IPS DF 6.9 (cell line): ENCODE measurements around the gene BRINP1.

Experiments used
- DNase-seq: peaks from one replicate; pipeline ENCODE4 v3.0.0-alpha.2; 2013; ENCODE audit warnings: low read depth, low spot score
- H3K27ac ChIP-seq: one replicate; pipeline ENCODE4 v1.5.1; 2013; ENCODE audit warnings: low read length, control low read depth
- H3K27me3 ChIP-seq: 2 replicates; pipeline ENCODE4 v1.6.1; 2013; ENCODE audit warnings: mild to moderate bottlenecking, low read length; ENCODE audit not compliant: control insufficient read depth, insufficient read depth
- H3K36me3 ChIP-seq: 2 replicates; pipeline ENCODE4 v1.6.1; 2013; ENCODE audit warnings: low read length; ENCODE audit not compliant: control insufficient read depth, insufficient read depth
- H3K4me1 ChIP-seq: 2 replicates; pipeline ENCODE4 v1.6.1; 2013; ENCODE audit warnings: low read length; ENCODE audit not compliant: control insufficient read depth, insufficient read depth
- H3K4me3 ChIP-seq: 2 replicates; pipeline ENCODE4 v1.5.1; 2013; ENCODE audit warnings: mild to moderate bottlenecking, low read length
- H3K9me3 ChIP-seq: 2 replicates; pipeline ENCODE4 v1.6.1; 2013; ENCODE audit warnings: low read length, inconsistent platforms; ENCODE audit not compliant: control insufficient read depth, insufficient read depth
- WGBS: extraction: QIAGEN DNeasy Blood & Tissue Kit; methylation state at CpG from one replicate; pipeline ENCODE4 v1.1.7; 2013; ENCODE audit warnings: mixed read lengths, missing lambda C conversion rate; ENCODE audit not compliant: insufficient read length, insufficient coverage; 5-methylcytosine and 5-hydroxymethylcytosine counted together

Gene BRINP1

DNA sequence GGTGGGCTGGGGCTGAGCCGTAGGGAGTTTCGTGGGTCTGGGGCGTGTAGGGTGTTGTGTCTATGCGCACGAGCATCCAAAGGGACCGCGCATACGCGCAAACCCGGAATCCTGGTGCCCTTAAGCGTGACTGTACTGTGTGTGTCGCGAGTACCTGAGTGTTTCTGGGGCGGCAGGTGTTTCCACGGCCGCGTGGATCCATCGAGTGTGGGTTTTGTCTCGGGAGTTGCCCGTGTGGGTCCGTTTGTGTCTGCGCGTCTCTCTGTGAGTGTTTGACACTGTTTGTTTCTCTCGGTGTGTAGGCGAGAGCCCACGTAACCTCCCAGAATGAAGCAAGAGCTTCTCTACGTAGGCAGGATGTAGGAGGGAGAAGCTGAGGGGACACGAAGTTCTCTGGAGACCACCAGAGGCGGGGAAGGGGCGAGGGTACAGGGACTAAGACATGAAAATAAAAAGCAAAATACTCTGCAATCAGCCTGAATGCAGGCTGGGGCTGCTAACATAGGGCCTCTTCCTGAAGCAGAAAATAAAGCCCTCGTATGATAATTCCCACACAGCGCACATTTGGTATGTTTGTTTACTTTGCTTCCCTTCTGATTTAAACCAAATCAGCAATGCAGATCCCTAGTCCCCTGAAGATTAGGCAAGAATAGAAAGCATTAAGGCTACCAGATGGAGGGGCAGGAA, 588 bp upstream of the BRINP1 start:
- WGBS = no CpG with 5 or more reads among the region's 32 CpGs
- Histone ChIP-seq H3K27me3 (peaks cover 2% of the 10 kb centered on the region; the same call in 1 of the 2 replicates), H3K36me3 (no peaks in the 10 kb centered on the region), H3K9me3 (no peaks in the 10 kb centered on the region), H3K4me3 (peak overlapping the region; percentile 86; the same call in 1 of the 2 replicates), H3K4me1 (peaks cover 2% of the 10 kb centered on the region), H3K27ac (no peak overlapping the region)
- no peak for DNase-seq

DNA sequence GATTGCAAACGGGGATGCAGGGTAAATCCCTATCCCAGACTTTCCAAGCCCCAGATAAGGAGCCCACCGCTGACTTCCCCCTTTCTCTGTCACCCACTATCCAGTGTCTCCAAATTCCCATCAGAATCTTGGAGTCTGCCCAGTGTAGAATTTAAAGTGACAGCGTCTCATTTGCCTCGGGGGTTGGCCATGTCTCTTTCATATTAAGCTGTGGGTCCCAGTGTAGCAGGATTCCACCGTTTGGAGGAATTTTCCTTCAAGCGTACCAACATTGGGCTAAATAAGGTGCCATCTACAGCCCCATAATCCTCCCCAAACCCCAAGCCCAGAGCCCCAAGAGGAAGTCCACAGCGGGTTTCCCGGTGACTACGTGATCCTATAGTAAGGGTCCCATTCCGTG, 1.1 kb downstream of the BRINP1 start:
- Histone ChIP-seq H3K4me3 (peak overlapping the region; percentile 86; the same call in 1 of the 2 replicates), H3K27ac (no peak overlapping the region), H3K36me3 (no peaks in the 10 kb centered on the region), H3K9me3 (no peaks in the 10 kb centered on the region), H3K27me3 (peaks cover 2% of the 10 kb centered on the region; the same call in 1 of the 2 replicates), H3K4me1 (peaks cover 2% of the 10 kb centered on the region)
- no CpG with 5 or more reads among the region's 10 CpGs for WGBS
- DNase-seq = no peak

DNA sequence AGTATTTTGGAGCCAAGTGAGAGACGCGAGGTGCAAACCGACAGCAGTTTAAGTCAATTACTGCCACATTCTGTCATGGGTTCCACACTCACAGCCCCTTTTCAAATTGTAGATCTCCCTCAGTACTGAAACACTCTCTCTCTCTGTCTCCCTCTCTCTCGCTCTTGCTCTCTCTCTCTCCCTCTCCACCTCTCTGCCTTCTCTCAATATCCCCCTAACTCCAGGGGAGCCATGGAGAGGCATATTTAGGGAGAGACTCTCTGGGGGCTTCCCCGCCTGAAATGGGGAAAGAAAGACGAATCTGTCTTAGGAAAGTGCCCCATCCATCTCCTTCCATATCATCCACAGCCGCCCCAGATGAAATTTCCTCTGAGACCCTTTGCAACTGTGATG, 1.6 kb downstream of the BRINP1 start:
- Histone ChIP-seq H3K4me3 (no peak overlapping the region), H3K27me3 (peaks cover 2% of the 10 kb centered on the region; the same call in 1 of the 2 replicates), H3K4me1 (peaks cover 2% of the 10 kb centered on the region), H3K36me3 (no peaks in the 10 kb centered on the region), H3K9me3 (no peaks in the 10 kb centered on the region), H3K27ac (no peak overlapping the region)
- no peak for DNase-seq
- no CpG with 5 or more reads among the region's 7 CpGs for WGBS

DNA sequence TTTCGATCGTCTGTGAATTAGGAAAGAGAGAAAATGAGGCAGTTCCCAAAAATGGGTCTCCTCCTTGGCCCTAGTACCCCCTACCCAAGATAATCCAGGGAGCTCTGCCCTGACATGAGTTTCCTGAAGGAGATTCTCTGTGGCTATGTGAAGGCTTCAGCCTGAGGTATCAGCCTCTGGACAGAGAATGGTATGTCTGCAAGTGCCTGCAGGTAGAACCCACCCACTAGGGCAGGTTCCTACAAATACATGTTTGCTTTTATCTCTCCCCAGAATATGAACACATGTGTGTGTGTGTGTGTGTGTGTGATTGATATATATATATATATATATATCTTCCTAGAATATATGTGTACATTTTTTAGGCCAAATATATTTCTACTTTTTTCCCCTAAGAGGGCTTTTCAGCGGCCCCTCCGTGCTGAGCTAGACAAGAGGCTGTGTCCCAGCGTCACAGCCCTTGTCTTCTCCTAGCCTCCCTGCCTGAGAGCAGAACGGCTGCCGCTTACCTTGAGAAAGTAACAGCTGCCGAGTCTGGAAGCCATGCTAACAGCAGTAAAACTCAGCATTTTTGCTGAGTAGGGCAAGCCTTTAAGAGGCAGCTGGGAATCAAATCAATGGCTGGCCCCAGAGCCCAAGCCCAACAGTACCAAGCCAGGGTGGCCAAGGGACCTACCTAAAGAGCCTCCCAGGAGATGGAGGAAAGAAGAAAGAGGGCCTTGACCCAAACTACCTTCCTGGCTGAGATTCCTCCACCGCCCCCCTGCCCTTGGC, 2.1 kb downstream of the BRINP1 start:
- DNase-seq = no peak
- peaks cover 2% of the 10 kb centered on the region for H3K4me1 ChIP-seq
- H3K27ac ChIP-seq = no peak overlapping the region
- H3K4me3 ChIP-seq = no peak overlapping the region
- no peaks in the 10 kb centered on the region for H3K9me3 ChIP-seq
- peaks cover 2% of the 10 kb centered on the region; the same call in 1 of the 2 replicates for H3K27me3 ChIP-seq
- no CpG with 5 or more reads among the region's 9 CpGs for WGBS
- H3K36me3 ChIP-seq = no peaks in the 10 kb centered on the region

DNA sequence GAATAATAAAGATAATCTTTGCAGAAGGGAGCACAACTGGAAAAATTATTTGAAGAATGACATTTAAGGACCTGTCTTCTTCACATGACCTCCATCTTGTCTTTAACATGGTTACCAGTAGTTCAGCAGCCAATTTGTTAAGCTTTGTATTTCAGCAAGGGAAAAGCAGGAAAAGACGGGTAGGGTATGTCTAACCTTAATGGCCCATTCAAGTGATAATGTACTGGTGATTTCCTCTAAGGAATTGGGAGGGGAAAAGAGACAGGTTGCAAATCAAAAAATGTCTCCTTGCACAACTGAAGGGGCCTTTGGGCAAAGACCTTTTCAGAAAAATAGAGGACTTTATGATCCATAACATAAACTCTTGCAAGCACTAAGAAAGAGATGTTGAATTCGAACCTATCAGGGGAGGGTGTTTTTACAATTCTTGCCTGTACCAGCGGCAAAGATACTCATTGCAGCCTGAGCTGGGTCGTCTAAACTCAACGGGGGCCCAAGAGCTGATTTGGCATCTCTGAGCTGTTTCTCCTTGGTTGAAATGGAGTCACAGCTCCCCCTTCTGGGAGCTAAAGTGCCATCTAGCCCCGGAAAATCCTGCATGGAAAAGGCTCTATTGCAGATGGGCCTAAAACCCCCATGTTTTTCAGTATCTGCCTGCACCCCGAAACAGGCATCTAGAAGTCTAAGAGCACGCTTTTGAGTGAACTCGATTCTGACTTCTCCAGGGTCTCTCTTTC, 3.8 kb downstream of the BRINP1 start:
- peaks cover 2% of the 10 kb centered on the region; the same call in 1 of the 2 replicates for H3K27me3 ChIP-seq
- peaks cover 2% of the 10 kb centered on the region for H3K4me1 ChIP-seq
- no peak overlapping the region for H3K4me3 ChIP-seq
- no peaks in the 10 kb centered on the region for H3K9me3 ChIP-seq
- H3K36me3 ChIP-seq = no peaks in the 10 kb centered on the region
- no peak overlapping the region for H3K27ac ChIP-seq
- DNase-seq = peak; percentile 84
- no CpG with 5 or more reads among the region's 9 CpGs for WGBS

DNA sequence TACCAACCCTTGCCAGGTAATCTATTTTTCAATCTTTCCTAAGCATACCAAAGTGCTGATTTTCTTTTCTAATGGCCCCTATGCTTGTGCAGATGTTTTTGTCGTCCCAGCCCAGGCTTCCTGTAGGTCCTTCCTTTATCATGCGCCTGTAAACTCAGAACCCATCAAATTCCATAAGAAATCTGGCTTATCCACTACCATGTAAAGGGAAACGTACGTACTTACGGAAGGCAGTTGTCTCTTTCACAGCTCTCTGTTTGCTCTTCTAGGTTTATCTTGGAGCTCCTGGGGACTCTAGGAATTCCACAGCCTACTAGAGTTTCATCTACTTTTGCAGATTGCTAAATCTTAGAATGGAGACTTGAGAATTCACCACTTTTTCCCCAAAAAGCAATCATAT, 9.0 kb downstream of the BRINP1 start:
- WGBS = no CpG with 5 or more reads among the region's 5 CpGs
- H3K36me3 ChIP-seq = no peaks in the 10 kb centered on the region
- no peak overlapping the region for H3K27ac ChIP-seq
- no peak for DNase-seq
- H3K9me3 ChIP-seq = no peaks in the 10 kb centered on the region
- H3K27me3 ChIP-seq = no peaks in the 10 kb centered on the region; the same call in 1 of the 2 replicates
- peaks cover 4% of the 10 kb centered on the region; the same call in 1 of the 2 replicates for H3K4me1 ChIP-seq
- no peak overlapping the region for H3K4me3 ChIP-seq

DNA sequence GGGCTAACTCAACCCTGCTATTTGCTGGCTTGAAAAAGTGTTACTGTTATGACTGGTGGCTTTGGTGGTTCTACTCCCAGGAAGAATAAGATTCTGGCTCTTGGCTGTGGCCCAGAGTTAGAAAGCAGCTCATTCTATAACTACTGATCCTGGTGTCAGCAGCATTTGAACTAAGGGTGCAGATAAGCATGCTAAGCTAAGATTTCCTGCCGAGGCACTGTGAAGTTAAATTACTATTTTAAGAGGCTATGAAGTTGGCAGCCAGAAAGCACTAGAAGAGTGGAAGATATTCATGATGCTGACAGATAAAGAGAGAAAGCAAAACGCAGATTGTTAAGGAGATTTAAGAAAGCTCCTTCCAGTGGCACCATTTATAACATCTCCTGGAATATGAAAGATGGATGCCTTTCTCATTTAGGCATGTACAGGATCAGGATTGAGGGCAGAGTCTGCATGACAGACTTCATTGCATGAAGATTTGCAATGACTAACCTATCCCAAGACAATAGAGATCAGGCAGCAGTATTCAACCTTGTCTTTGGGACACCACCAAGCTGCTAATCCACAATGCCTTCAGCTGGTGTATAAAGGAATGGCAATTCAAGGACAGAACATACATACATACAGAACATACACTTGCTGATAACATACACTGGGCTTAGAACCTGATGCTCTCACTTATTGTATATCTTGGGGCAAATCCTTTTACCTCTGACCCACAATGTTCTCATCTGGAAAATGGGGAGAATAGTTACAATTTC, 11.7 kb downstream of the BRINP1 start:
- no peak overlapping the region for H3K27ac ChIP-seq
- peaks cover 2% of the 10 kb centered on the region; the same call in 1 of the 2 replicates for H3K4me1 ChIP-seq
- no CpG with 5 or more reads among the region's 2 CpGs for WGBS
- H3K27me3 ChIP-seq = no peaks in the 10 kb centered on the region; the same call in 1 of the 2 replicates
- no peaks in the 10 kb centered on the region for H3K36me3 ChIP-seq
- DNase-seq = no peak
- no peak overlapping the region for H3K4me3 ChIP-seq
- H3K9me3 ChIP-seq = no peaks in the 10 kb centered on the region

DNA sequence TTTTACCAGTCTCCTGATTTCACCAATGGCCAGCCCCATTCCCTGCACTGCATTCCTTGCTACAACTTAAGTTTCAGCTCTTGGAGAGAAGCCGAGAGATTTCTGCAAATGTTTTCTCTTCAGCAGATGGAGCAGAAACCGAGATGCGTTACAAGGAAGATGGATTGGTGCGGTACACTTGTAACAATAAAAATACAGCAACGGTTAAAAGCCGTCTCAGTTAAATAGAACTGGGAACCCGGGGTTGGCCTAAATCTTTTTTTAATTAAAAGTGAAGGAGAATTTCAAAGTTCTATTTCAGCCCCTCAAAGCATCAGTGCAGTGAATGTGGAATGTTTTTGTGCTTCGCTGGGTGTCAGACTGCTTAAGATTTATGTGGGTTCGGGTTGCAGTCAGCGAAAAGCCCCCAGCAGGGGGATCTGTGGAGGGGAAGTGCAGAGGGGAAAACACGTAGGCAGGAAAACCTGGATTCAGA, 19.8 kb downstream of the BRINP1 start:
- Histone ChIP-seq H3K4me3 (no peak overlapping the region), H3K36me3 (no peaks in the 10 kb centered on the region), H3K9me3 (no peaks in the 10 kb centered on the region), H3K4me1 (no peaks in the 10 kb centered on the region), H3K27me3 (no peaks in the 10 kb centered on the region), H3K27ac (no peak overlapping the region)
- no CpG with 5 or more reads among the region's 11 CpGs for WGBS
- no peak for DNase-seq

DNA sequence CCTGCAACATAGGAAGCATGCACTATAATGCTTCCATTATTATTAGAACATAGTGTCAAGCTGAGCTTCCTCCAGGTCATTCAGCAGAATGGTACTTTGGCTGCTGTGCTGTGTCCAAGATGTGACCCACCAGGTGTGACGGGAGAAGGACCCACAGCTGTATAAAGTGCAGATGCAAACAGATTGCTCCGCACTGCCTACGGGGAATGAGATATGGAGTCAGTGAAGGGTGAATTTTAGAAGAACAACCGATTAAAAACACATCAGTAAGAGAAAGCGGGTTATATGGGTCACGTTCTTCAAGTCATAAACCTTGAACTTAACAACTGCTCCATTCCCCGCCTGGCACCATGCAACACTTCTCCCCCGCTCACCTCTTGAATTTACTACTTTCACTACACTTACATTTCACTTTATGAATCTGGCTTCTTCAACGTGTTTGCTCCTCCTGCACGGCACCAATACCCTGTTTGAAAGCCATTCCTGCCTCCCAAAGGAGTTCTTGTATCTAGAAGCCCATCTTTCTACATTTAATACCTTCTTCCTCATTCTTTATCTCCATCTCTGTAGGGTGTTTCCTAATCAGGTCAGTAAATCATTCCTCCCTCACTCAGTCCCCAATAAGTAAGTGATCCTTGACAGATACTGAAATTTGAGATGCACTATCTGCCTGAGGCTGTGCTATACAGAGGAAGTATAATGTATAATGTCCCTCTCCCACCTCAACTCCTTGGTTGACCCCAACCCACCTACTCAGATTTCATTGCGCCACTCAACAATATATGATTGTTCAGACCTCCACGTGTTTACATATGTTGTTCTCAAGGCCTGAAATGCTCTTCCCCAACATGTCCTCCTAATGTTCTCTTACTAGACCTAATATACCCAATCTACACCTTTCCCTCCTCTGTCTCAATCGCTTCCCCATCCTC, 25.9 kb downstream of the BRINP1 start:
- Histone ChIP-seq H3K4me3 (no peak overlapping the region), H3K27ac (no peak overlapping the region), H3K4me1 (no peaks in the 10 kb centered on the region; the same call in 1 of the 2 replicates), H3K27me3 (no peaks in the 10 kb centered on the region), H3K36me3 (no peaks in the 10 kb centered on the region), H3K9me3 (no peaks in the 10 kb centered on the region)
- DNase-seq = no peak
- 100% methylated on average over 1 of the region's 13 CpGs for WGBS
